Measurements from ENCODE around the gene MED31. TPM values are rescaled to one million over a fixed set of nuclear protein-coding genes. Genes with fewer than 3 reads are reported as not detected.
"Not testable (repeated sequence)": the region's sequence is repeated elsewhere in the genome, so short reads cannot be mapped to it uniquely, and the experiment has no call there.

MED31 gene
- total and polyA plus RNA-seq, 2 experiments from 2014 or later: 13.8 to 44.2 TPM

- TF ChIP-seq, protein P1, sequence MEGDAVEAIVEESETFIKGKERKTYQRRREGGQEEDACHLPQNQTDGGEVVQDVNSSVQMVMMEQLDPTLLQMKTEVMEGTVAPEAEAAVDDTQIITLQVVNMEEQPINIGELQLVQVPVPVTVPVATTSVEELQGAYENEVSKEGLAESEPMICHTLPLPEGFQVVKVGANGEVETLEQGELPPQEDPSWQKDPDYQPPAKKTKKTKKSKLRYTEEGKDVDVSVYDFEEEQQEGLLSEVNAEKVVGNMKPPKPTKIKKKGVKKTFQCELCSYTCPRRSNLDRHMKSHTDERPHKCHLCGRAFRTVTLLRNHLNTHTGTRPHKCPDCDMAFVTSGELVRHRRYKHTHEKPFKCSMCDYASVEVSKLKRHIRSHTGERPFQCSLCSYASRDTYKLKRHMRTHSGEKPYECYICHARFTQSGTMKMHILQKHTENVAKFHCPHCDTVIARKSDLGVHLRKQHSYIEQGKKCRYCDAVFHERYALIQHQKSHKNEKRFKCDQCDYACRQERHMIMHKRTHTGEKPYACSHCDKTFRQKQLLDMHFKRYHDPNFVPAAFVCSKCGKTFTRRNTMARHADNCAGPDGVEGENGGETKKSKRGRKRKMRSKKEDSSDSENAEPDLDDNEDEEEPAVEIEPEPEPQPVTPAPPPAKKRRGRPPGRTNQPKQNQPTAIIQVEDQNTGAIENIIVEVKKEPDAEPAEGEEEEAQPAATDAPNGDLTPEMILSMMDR (IDR thresholded peaks at IDR 0.05; ENCODE audit: poor library complexity): no peak
- no peak for TF ChIP-seq EZH2 (IDR thresholded peaks at IDR 0.05; ENCODE audit: borderline replicate concordance)
- Histone ChIP-seq H3K27ac (no peak overlapping the region), H3K9me2 (replicated peaks; ENCODE audit: insufficient read depth) (no peaks in the 10 kb centered on the region), H3K4me1 (ENCODE audit: insufficient read depth) (peaks cover 18% of the 10 kb centered on the region), H3K27me3 (no peaks in the 10 kb centered on the region), H3K79me2 (no peaks in the 10 kb centered on the region), H4K20me1 (ENCODE audit: insufficient read depth, poor library complexity, severe bottlenecking) (no peaks in the 10 kb centered on the region), H3K9me3 (ENCODE audit: low read depth) (no peaks in the 10 kb centered on the region), H3K4me2 (no peak overlapping the region), H3K4me3 (no peak overlapping the region), H3K36me3 (replicated peaks; ENCODE audit: insufficient read depth, low read depth) (no peaks in the 10 kb centered on the region), H2AFZ (no peak overlapping the region)
- WGBS (ENCODE audit: low lambda C conversion rate, missing lambda C conversion rate): 76% methylated on average over 5 of the region's 5 CpGs
- no peak for DNase-seq (ENCODE audit: low spot score)
Measured at GRCh38 chr17:6696906-6697305, 45.5 kb upstream of the MED31 start.

GRCh38 chr17:6695565-6695964 lies 44.2 kb upstream of the MED31 start:
- Histone ChIP-seq H4K20me1 (ENCODE audit: insufficient read depth, poor library complexity, severe bottlenecking) (no peaks in the 10 kb centered on the region), H3K27ac (no peak overlapping the region), H3K36me3 (replicated peaks; ENCODE audit: insufficient read depth, low read depth) (no peaks in the 10 kb centered on the region), H3K27me3 (no peaks in the 10 kb centered on the region), H3K9me2 (replicated peaks; ENCODE audit: insufficient read depth) (no peaks in the 10 kb centered on the region), H3K4me3 (no peak overlapping the region), H3K79me2 (no peaks in the 10 kb centered on the region), H3K4me1 (ENCODE audit: insufficient read depth) (peaks cover 17% of the 10 kb centered on the region), H3K9me3 (ENCODE audit: low read depth) (no peaks in the 10 kb centered on the region), H3K4me2 (no peak overlapping the region), H2AFZ (no peak overlapping the region)
- no peak for DNase-seq (ENCODE audit: low spot score)
- TF ChIP-seq EZH2phosphoT487 (IDR thresholded peaks at IDR 0.05; ENCODE audit: low read depth, severe bottlenecking, unreplicated experiment) (no peak), EZH2 (IDR thresholded peaks at IDR 0.05; ENCODE audit: borderline replicate concordance) (no peak)
- TF ChIP-seq, protein P1 (IDR thresholded peaks at IDR 0.05; ENCODE audit: poor library complexity): no peak
- 92% methylated on average over 13 of the region's 13 CpGs for WGBS (ENCODE audit: low lambda C conversion rate, missing lambda C conversion rate)

GRCh38 chr17:6695051-6695450 lies 43.6 kb upstream of the MED31 start:
- WGBS (ENCODE audit: low lambda C conversion rate, missing lambda C conversion rate): 96% methylated on average over 2 of the region's 2 CpGs
- TF ChIP-seq EZH2phosphoT487 (IDR thresholded peaks at IDR 0.05; ENCODE audit: low read depth, severe bottlenecking, unreplicated experiment) (no peak), EZH2 (IDR thresholded peaks at IDR 0.05; ENCODE audit: borderline replicate concordance) (no peak)
- TF ChIP-seq, protein P1 (IDR thresholded peaks at IDR 0.05; ENCODE audit: poor library complexity): no peak
- no peak for DNase-seq (ENCODE audit: low spot score)

DNA sequence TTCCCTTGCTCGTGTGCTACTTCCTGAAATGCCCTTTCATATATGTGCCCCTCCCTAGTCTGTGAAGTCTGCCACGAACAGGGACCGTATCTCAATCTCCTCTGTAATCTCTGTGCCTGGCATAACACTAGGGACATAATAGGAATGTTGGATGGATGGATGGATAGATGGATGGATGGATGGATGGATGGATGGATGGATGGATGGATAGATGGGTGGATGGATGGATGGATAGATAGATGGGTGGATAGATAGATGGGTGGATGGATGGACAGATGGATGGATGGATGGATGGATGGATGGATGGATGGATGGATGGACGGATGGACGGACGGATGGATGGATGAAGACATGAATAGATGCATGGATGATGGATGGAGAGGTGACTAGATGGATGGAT lies 40.6 kb upstream of the MED31 start:
- H3K9me2 ChIP-seq (replicated peaks; ENCODE audit: insufficient read depth); H2AFZ ChIP-seq; H3K4me2 ChIP-seq; H3K4me1 ChIP-seq (ENCODE audit: insufficient read depth); H3K9me3 ChIP-seq (ENCODE audit: low read depth); H3K27me3 ChIP-seq; H4K20me1 ChIP-seq (ENCODE audit: insufficient read depth, poor library complexity, severe bottlenecking); DNase-seq (ENCODE audit: low spot score); H3K4me3 ChIP-seq; H3K36me3 ChIP-seq (replicated peaks; ENCODE audit: insufficient read depth, low read depth); H3K79me2 ChIP-seq: not testable (repeated sequence)
- peak overlapping the region; percentile 21 for H3K27ac ChIP-seq
- WGBS (ENCODE audit: low lambda C conversion rate, missing lambda C conversion rate): 86% methylated on average over 6 of the region's 6 CpGs

More at GRCh38 chr17:6695051-6695450, 43.6 kb upstream of the MED31 start:
- no peaks in the 10 kb centered on the region for H3K27me3 ChIP-seq
- no peaks in the 10 kb centered on the region for H3K36me3 ChIP-seq (replicated peaks; ENCODE audit: insufficient read depth, low read depth)
- H3K9me2 ChIP-seq (replicated peaks; ENCODE audit: insufficient read depth): no peaks in the 10 kb centered on the region
- H3K9me3 ChIP-seq (ENCODE audit: low read depth): no peaks in the 10 kb centered on the region
- H4K20me1 ChIP-seq (ENCODE audit: insufficient read depth, poor library complexity, severe bottlenecking): no peaks in the 10 kb centered on the region
- peaks cover 13% of the 10 kb centered on the region for H3K4me1 ChIP-seq (ENCODE audit: insufficient read depth)
- no peak overlapping the region for H2AFZ ChIP-seq
- H3K27ac ChIP-seq: no peak overlapping the region
- H3K4me2 ChIP-seq: no peak overlapping the region
- no peaks in the 10 kb centered on the region for H3K79me2 ChIP-seq
- H3K4me3 ChIP-seq: no peak overlapping the region
